GM19438 (cell line): ENCODE measurements around the gene TEX36.
"Not testable (repeated sequence)": the region's sequence is repeated elsewhere in the genome, so short reads cannot be mapped to it uniquely, and the experiment has no call there.

Experiments
- ATAC-seq: cut with Tn5 transposase; IDR thresholded peaks from one replicate; pipeline ENCODE4 v1.9.1; 2021; ENCODE audit warnings: low read depth; ENCODE audit not compliant: unreplicated experiment

Gene TEX36, protein sequence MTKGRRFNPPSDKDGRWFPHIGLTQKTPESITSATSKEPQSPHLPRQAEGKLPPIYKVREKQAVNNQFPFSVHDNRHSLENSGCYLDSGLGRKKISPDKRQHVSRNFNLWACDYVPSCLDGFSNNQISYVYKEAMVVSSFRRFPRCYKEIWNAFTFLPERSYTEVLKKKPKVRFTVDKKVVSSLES

DNA sequence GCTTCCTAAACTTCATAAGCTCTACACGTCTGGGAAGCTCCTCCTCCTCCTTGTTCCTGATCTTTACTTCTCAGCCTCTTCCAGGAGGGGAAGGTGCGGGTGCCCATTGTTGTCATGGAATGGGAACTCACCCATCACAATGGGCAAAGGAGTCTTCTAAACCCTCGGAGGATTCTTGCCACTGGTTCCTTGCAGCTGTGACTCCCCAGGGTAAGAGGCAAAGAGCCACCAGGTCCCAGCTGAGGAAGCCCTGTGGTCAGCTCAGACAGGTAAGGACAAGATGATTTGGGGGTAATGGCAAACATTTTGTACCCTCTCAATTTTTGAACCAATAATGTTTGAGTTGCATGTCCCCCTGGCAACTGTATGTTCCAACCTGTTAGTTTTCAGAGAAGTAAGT is at the start of gene TEX36:
TSS of gene TEX36 (minus strand) at position 101 of the 400 bp plus-strand sequence. CDS start 174 bp downstream, outside the sequence.
- ATAC-seq = no peak

DNA sequence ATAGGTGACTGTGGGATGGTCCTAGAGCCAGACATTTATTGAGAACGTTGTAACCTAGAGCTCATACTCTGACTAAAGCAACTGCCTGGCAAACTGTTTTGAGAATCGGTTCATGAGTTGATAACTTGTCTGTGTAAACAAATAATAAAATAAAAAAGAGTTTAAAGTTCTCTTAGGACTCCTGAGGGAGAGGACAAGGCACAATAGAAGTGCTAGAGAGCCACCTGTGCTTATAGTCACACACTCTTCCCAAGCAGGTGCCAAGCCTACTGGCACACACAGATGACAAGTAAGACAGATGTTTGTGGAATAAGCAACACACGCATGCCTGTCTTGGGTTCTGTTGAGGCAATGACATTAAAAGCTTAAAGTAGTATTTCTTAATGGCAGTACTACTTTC is 44.5 kb upstream of the TEX36 start:
- ATAC-seq = no peak

DNA sequence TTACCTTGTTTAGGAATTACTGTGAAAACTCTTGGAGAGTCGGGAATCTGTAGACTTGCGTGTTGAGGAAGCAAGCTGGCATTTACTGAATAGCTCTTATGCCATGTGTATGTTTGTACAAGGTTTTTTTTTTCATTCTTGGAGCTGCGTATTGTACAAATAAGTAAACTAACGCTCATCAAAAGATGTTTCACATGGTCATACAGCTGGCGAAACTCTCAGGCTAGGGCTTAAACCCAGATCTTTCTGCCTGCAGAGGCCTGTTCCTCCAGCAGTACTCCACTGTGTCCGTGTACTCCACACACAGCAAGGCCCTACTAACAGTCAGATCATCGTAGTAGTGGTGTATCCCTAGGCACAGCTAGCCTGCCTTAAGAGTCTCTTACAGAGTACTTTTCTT is 44.0 kb upstream of the TEX36 start:
- ATAC-seq = no peak

DNA sequence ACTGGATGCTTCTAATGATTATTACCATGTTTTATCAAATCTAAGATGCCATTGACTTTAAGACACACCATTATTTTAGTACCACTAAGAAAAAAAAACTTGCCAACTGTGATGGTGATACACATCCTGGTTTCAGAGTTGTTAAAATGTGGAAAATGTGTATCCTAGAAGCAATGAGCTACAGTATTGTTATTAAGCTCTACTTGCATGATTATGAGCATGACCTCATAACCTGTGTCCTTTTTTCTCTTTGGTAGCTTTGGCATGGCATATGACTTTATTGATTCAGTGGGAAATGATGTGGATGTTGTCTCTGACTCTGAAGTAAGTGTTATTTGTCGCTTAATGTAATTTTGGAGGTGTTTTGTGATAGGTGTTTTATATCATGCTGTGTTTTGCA is 39.8 kb upstream of the TEX36 start:
- ATAC-seq = no peak

DNA sequence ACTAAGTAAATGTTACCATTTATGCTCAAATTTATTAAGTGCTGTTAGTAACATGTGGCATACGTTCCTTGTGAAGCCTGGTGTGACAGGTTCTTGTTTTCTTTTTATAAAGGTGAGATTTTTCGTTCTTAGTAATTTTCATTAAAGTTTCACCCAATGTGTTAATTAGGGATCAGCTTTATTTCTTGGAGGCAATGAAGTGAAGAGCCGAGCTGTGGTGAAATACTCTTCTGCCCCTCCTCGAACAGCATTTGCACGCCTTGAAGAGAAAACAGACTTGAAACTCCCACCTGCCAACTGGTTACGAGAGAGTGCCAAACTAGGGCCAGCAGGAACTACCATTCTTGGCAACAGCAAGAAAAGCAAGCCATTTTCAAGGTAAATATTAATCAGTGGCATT is 38.1 kb upstream of the TEX36 start:
- ATAC-seq = peak; percentile 47

DNA sequence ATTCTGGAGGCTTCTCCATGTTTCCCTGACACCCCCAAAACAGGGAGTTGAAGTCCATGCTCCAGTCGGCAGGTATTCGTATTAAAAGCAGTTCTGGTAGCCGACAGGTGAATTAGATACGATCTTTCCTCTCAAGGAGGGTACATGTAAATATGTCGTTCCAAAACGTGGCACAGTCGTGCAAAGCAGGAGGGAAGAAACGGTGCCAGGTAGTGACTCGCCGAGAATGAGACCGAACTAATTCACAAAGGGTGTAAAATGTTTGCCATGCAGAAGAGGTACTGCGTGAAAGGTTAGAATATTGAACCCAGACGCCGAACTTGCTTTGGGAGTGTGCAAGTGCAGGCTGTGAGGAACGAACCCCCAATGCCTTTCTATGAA is 37.0 kb upstream of the TEX36 start:
- ATAC-seq = no peak

DNA sequence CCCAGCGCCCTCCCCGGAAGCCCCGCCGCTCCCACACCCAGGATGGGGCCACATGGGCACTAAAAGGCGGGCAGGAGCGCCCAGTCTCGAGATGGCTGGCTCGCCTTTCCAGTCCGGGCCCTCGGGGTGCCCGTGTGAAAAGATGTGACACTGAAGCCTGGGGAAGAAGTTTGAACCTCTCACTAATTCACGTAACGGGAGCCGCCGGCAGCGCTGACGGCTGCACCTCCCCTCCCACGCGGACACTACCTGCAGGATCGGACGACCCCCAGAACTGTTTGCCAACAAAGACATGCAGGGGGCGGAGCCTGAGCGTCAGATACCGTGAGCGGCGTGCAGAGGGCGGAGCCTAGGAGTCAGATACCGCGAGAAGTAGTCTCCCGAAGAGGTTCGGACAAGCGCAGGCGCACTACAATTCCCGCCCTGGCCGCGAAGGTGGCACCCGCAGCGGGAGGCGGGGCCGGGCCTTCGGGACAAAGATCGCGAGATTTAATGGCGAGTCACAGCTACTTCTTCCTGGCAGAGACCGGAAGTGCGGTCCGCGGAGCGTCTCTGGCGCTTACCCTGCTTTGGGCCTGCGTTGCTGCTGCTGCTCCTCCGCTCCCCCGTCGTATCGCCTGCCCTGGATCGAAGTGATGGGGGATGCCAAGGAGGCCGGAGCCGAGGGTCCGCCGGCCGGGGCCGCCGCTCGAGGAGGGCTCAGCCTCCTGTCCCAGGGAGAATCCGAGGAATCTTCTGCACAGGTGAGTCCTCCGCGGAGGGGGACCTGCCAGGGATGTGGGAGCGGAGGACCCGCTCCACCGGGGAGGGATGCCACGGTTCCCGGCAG is 36.4 kb upstream of the TEX36 start, which contains the start of gene EDRF1:
TSS of gene EDRF1 (plus strand) at position 537 of the 829 bp plus-strand sequence. CDS start at position 636, 99 bp downstream.
- peak; percentile 86 for ATAC-seq

DNA sequence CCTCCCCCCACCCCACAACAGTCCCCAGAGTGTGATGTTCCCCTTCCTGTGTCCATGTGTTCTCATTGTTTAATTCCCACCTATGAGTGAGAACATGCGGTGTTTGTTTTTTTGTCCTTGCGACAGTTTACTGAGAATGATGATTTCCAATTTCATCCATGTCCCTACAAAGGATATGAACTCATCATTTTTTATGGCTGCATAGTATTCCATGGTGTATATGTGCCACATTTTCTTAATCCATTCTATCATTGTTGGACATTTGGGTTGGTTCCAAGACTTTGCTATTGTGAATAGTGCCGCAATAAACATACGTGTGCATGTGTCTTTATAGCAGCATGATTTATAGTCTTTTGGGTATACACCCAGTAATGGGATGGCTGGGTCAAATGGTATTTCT is 31.8 kb upstream of the TEX36 start:
- not testable (repeated sequence) for ATAC-seq

DNA sequence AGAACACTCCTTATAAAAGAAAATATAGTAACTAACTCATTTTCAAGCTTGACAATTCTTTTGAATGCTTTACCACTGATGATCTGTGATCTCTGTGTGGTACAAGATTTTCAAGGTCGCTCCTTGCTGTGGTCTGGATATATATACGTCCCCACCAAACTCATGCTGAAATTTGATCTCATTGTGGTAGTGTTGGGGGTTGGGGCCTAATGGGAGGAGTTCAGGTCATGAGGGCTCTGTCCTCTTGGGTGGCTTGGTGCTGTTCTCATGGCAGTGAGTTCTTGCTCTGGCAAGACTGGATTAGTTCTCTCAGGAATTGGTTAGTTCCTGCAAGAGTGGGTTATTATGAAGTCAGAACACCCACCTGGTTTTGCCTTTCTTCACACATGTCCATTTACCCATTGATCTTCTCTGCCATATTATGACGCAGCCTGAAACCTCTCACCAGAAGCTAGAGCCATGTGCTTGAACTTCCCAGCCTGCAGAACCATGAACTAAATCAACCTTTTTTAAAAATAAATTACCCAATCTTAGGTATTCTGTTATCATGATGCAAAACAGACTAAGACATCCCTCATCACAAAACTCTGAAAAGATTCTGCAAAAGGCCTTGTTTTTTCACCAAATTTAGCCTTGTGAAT is 28.3 kb upstream of the TEX36 start:
- ATAC-seq = no peak

DNA sequence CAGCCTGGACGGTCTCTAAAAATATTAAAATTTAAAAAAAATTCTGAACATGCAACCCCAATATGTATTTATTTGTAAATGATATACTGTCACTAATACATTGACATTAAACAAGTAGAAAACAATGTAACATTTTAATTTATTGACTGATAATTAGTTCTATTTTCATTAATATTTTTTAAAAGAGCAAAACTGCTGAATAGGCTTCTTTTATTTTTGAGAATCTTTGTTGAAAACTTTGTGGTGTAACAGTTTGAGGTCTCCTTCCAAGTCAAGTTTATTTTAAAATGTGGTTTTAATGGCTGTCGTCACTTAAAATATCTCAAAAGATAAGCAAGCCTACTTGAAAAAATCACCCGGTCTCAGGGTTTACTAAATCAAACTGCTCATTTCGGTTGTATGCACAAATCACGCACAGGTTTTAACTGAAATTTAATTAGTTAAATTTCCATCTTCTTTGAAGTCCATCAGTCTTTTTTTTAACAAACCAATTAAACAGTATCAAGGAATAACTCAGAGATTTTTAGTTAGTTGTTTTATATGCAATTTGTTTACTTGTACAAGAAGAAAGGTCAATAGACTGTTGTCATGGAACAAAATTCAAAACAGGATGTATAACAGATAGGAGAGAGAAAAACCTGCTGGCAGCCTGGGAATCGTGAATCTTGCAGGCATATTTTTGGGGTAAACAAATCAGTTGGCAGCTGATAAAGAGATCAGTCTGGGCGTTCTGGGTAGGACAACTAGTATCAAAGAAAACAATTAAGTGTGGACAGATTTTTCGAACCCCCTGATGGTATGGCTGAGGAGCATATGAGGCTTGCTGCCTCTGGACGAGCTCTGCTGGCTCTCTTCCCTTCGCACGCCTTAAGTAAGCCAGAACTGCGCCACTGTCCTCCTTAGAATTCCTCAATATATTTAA is 26.9 kb upstream of the TEX36 start:
- no peak for ATAC-seq

DNA sequence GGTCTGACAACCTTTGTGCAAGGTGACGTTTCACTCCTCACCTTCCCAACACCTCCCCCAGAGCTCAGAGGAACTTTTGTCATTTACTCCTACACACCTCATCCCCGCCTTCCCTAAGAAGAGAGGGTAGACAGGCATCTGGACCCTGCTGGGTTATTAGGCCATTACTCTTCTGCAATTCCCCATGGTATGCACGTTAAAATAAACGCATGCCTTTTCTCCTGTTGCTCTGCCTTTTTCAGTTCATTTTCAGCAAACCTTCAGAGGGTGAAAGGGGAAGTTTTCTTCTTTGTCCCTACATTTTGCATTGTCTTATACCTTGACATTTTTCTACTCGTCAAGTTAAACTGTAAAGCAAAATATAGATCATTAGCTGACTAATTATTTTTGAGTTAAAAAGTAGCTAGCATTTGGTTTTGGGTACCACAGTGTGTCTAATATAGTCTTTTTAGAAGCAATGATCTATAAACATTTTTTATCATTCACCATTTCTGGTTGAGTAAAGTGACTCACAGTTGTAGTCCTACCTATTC is 26.1 kb upstream of the TEX36 start:
- ATAC-seq = no peak

DNA sequence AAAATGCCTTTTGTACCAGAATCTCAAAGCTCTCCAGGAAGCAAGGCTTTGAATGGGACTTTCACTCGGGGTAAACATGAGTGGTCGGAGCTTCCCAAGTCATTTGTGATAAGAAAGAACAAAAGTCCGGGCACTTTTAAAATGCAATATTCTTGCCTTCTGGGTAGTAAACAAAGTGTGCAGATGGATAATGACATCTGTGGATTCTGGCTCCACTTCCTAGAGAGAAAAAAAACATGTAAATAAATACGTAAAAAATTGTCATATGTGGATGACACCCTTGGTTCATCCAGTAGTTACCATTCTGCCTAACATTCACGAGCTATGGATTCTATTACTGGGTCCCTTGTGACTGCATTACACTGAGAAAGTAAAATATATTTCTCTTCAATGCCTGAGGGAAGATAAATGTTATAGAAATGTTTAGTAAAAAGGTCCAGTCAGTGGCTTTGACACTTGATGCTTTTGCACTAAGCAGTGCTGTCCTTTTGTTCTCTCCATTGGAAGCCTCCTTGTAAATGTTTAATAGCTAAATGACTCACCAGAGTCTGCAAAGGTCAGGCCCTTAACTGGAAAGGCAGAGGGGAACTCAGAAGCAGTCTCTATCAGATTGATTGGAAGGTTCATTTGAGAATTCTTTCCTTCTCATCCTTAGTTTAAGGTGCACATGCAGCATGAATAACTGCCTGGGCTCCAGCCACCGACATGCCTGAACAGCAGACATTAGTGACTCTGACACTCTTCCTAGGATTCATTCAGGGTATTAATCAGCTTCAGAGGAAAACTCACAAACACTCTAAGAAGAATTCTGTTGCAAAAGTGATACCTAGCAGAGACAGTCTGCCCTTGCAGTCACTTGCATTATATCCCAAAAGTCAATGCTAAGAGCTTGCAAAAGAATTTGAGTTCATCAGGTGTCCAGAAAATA is 24.8 kb upstream of the TEX36 start:
- ATAC-seq = peak; percentile 77

DNA sequence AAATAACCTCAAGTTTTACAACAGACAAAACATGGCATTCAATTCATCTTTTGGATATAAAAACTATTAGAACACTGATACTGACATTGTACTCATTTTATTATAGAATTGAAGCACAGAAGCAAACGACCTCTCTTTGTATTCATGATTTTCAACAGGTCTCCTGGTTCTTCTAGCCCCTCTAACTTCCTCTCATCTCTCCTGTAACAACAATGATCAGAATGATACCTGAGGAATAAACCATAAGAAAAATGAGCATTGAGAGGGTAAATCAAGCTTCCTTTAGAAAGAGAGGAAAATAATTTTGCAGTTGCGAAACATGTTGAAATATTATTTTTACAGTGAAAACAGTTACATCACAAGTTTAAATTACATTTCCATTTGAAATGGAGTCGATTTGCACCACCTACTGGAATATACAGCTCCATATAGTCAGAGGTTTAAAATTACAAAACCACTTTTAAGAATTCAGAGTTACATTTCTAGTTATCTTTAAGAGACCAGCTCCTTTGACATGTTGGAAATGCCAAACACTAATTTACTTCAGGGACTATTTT is 17.5 kb upstream of the TEX36 start:
- ATAC-seq = no peak

DNA sequence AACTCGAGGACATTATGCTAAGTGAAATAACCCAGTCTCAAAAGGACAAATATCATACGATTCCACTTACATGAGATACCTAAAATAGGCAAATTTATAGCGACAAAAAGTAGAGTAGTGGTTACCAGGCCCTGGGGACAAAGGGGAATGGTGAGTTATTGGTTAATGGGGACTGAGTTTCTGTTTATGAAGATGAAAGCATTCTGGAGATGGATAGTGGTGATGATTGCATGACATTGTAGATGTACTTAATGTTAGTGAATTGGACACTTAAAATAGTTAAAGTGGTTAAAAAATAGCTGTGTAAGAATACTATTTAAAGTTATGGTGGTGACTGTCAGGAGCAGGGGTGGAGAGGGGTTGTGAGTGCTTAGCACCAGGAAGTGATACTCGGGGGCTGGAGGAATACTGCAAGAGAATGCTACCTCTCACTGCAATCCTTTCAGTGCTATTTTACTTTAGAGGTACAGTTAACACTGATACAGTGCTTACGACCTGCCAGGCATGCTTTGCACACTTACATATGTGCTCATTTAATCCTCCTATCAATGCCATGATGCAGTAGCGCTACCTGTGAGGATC is 16.7 kb upstream of the TEX36 start:
- ATAC-seq = no peak

DNA sequence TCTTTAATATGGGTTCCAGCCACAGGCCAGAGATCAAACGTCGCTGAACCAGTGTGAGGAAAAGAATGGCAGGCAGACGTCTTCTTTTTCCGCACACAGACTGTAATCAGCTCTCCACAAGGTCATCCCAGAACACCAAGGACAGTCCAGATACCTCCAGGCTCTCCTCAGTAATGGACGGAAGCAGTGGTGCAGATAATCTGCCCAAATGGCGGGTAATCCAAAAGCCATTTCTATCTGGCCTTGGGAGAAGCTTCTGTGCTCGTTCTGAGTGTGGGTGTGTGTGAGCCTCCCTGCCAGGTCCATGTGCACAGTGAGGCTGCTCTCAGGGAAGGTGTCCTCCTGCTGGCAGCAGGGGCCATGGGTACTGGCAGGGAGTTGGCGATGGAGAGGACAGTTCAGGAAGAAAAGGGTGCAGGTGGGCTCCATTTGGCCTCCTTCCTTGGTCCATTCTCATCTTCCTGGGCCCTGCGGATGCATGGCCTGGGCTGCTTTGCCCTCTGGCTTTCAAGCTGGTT is 15.6 kb upstream of the TEX36 start:
- ATAC-seq = no peak

DNA sequence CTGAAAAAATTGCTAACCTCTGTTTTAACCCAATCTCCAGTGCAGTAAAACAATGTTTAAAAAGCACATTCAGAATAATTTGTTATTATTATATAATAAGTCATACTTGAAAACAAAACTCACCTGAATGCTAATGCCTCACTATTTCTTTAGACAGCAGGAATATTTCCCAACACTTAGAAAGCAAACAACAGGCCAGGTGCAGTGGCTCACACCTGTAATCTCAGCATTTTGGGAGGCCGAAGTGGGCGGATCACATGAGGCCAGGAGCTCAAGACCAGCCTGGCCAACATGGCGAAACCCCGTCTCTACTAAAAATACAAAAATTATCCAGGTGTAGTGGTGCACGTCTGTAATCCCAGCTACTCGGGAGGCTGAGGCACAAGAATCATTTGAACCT is 13.9 kb upstream of the TEX36 start:
- not testable (repeated sequence) for ATAC-seq

DNA sequence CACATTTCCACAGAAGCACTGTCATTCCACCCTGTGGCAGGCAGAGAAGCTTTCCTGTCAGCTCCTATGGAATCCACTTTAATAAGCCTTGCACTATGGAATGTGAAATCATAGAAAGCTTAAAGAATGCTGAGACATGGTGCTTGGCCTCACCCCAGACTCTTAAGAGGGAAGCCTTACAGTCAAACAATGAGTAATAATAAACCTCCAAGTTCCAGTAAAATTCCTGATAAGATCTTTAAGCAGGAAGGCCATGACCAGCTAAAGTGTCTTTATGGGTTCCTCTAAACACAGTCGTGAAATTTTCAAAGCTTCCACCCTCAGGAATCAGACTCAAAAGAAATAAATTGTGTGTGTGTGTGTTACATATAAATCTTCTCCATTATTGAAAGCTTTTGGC is 11.9 kb upstream of the TEX36 start:
- no peak for ATAC-seq

DNA sequence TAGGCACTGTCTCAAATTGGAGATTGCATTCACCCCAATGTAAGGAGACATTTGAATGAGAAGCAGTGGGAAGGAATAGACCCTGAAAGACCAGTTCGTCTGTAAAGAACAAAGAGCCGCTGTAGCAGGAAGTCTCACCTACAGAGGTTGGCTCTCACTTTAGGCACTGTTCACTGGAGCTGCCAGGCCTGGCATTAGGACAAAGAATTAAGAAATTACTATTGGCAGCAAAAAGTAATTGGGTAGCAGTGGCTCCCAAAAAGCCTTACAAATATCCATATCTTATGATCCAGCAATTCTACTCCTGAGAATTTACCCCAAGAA is 10.5 kb upstream of the TEX36 start:
- no peak for ATAC-seq
